GM19193 (cell line): ENCODE results near the gene PON1.

Experiments used
- POLR2A ChIP-seq: IDR thresholded peaks from 4 replicates; pipeline ENCODE4 v1.6.1; 2011; ENCODE audit not compliant: insufficient read depth, insufficient read length; ENCODE audit errors: extremely low read depth

Gene PON1

GRCh38 chr7:95324431-95324830, at the start of gene PON1:
PON1 (minus strand) TSS chr7:95324532; CDS start chr7:95324475, 57 bp downstream.
- no peak for TF ChIP-seq POLR2A

- TF ChIP-seq POLR2A, result no peak
Measured at GRCh38 chr7:95373323-95373722, 49.0 kb upstream of the PON1 start.

GRCh38 chr7:95368235-95368634, 43.9 kb upstream of the PON1 start:
- TF ChIP-seq POLR2A, result no peak

- TF ChIP-seq POLR2A, result no peak
Measured at GRCh38 chr7:95367606-95368005, 43.3 kb upstream of the PON1 start.

- no peak for TF ChIP-seq POLR2A
Measured at GRCh38 chr7:95365151-95365550, 40.8 kb upstream of the PON1 start.

- no peak for TF ChIP-seq POLR2A
Measured at GRCh38 chr7:95357623-95358022, 33.3 kb upstream of the PON1 start.

GRCh38 chr7:95342642-95343307, 18.4 kb upstream of the PON1 start:
- no peak for TF ChIP-seq POLR2A

GRCh38 chr7:95342029-95342428, 17.7 kb upstream of the PON1 start:
- TF ChIP-seq POLR2A, result no peak

- no peak for TF ChIP-seq POLR2A
Measured at GRCh38 chr7:95340491-95340890, 16.2 kb upstream of the PON1 start.

- no peak for TF ChIP-seq POLR2A
Measured at GRCh38 chr7:95338832-95339231, 14.5 kb upstream of the PON1 start.

GRCh38 chr7:95335093-95335492, 10.8 kb upstream of the PON1 start:
- TF ChIP-seq POLR2A, result no peak

GRCh38 chr7:95334447-95334846, 10.1 kb upstream of the PON1 start:
- TF ChIP-seq POLR2A, result no peak

GRCh38 chr7:95330961-95331337, 6.6 kb upstream of the PON1 start:
- no peak for TF ChIP-seq POLR2A

GRCh38 chr7:95330204-95330960, 6.0 kb upstream of the PON1 start:
- TF ChIP-seq POLR2A, result no peak

- no peak for TF ChIP-seq POLR2A
Measured at GRCh38 chr7:95327356-95327755, 3.0 kb upstream of the PON1 start.

- no peak for TF ChIP-seq POLR2A
Measured at GRCh38 chr7:95323410-95324129, 762 bp downstream of the PON1 start.
